ENCODE measurements around the gene ARHGEF16. TPM values are rescaled to one million over a fixed set of nuclear protein-coding genes. Genes with fewer than 3 reads are reported as not detected.

ARHGEF16 gene
- total RNA-seq, 1 donor from 2014 or later, result 4.1 TPM

GRCh38 chr1:3506041-3506440 lies 51.6 kb downstream of the ARHGEF16 start:
- peaks cover 5% of the 10 kb centered on the region for H3K9me3 Mint-ChIP-seq (ENCODE audit: unreplicated experiment)
- H3K9me3 ChIP-seq (ENCODE audit: insufficient read depth, low read depth, low read length), result no peaks in the 10 kb centered on the region
- no peak overlapping the region for H3K27ac Mint-ChIP-seq (ENCODE audit: unreplicated experiment)

GRCh38 chr1:3506943-3507342 lies 52.5 kb downstream of the ARHGEF16 start:
- no peak overlapping the region for H2AFZ ChIP-seq (ENCODE audit: low read depth, low read length)
- H4K20me1 ChIP-seq (ENCODE audit: insufficient read depth, low read length), result peaks cover 8% of the 10 kb centered on the region
- peaks cover 17% of the 10 kb centered on the region for H3K27me3 Mint-ChIP-seq (ENCODE audit: low read depth, unreplicated experiment)
- FAIRE-seq, result no peak
- H3K27ac Mint-ChIP-seq (ENCODE audit: unreplicated experiment), result no peak overlapping the region
- H3K4me3 ChIP-seq (ENCODE audit: insufficient read depth, low read depth, low read length), result no peak overlapping the region
- H3K4me1 ChIP-seq (ENCODE audit: insufficient read depth, low read length), result peaks cover 16% of the 10 kb centered on the region
- no peak for TF ChIP-seq CTCF (IDR thresholded peaks at IDR 0.05; ENCODE audit: insufficient read depth, low read depth, low read length)
- no peak overlapping the region for H3K4me2 ChIP-seq (ENCODE audit: low read length)
- H3K9me3 ChIP-seq (ENCODE audit: insufficient read depth, low read depth, low read length), result no peaks in the 10 kb centered on the region
- H3K9me3 Mint-ChIP-seq (ENCODE audit: unreplicated experiment), result peaks cover 5% of the 10 kb centered on the region
- H3K4me1 Mint-ChIP-seq (ENCODE audit: low read depth, unreplicated experiment), result no peaks in the 10 kb centered on the region
- H3K4me3 Mint-ChIP-seq (ENCODE audit: unreplicated experiment), result no peak overlapping the region
- H3K36me3 Mint-ChIP-seq (ENCODE audit: low read depth, unreplicated experiment), result peaks cover 6% of the 10 kb centered on the region
- H3K9ac ChIP-seq (ENCODE audit: low read length), result no peak overlapping the region
- H3K27me3 ChIP-seq (ENCODE audit: insufficient read depth, low read length), result no peaks in the 10 kb centered on the region
- no peaks in the 10 kb centered on the region for H3K36me3 ChIP-seq (ENCODE audit: insufficient read depth, low read length)
- no peaks in the 10 kb centered on the region for H3K79me2 ChIP-seq (ENCODE audit: insufficient read depth, low read length)
- no peak for DNase-seq (ENCODE audit: low read depth)
- H3K27ac ChIP-seq (ENCODE audit: low read depth, low read length), result no peak overlapping the region

More at GRCh38 chr1:3506041-3506440, 51.6 kb downstream of the ARHGEF16 start:
- FAIRE-seq (no peak), DNase-seq (ENCODE audit: low read depth) (no peak)
- Histone ChIP-seq H3K4me3 (ENCODE audit: insufficient read depth, low read depth, low read length) (no peak overlapping the region), H3K4me1 (ENCODE audit: insufficient read depth, low read length) (peaks cover 16% of the 10 kb centered on the region), H3K9ac (ENCODE audit: low read length) (no peak overlapping the region), H2AFZ (ENCODE audit: low read depth, low read length) (no peak overlapping the region), H4K20me1 (ENCODE audit: insufficient read depth, low read length) (peaks cover 7% of the 10 kb centered on the region), H3K36me3 (ENCODE audit: insufficient read depth, low read length) (no peaks in the 10 kb centered on the region), H3K27me3 (ENCODE audit: insufficient read depth, low read length) (no peaks in the 10 kb centered on the region), H3K4me2 (ENCODE audit: low read length) (no peak overlapping the region), H3K27ac (ENCODE audit: low read depth, low read length) (no peak overlapping the region), H3K79me2 (ENCODE audit: insufficient read depth, low read length) (no peaks in the 10 kb centered on the region)
- Mint-ChIP-seq H3K36me3 (ENCODE audit: low read depth, unreplicated experiment) (peaks cover 6% of the 10 kb centered on the region), H3K4me3 (ENCODE audit: unreplicated experiment) (no peak overlapping the region), H3K4me1 (ENCODE audit: low read depth, unreplicated experiment) (no peaks in the 10 kb centered on the region), H3K27me3 (ENCODE audit: low read depth, unreplicated experiment) (peaks cover 17% of the 10 kb centered on the region)
- TF ChIP-seq CTCF (IDR thresholded peaks at IDR 0.05; ENCODE audit: insufficient read depth, low read depth, low read length), result no peak
- no peak for TF ChIP-seq EZH2 (IDR thresholded peaks at IDR 0.05; ENCODE audit: insufficient read depth, low read length)

- DNase-seq (ENCODE audit: low read depth) (no peak), FAIRE-seq (no peak)
- Mint-ChIP-seq H3K36me3 (ENCODE audit: low read depth, unreplicated experiment) (peaks cover 9% of the 10 kb centered on the region), H3K27me3 (ENCODE audit: low read depth, unreplicated experiment) (peaks cover 17% of the 10 kb centered on the region), H3K4me1 (ENCODE audit: low read depth, unreplicated experiment) (no peaks in the 10 kb centered on the region), H3K27ac (ENCODE audit: unreplicated experiment) (no peak overlapping the region), H3K4me3 (ENCODE audit: unreplicated experiment) (no peak overlapping the region), H3K9me3 (ENCODE audit: unreplicated experiment) (peaks cover 8% of the 10 kb centered on the region)
- TF ChIP-seq CTCF (IDR thresholded peaks at IDR 0.05; ENCODE audit: insufficient read depth, low read depth, low read length) (no peak), EZH2 (IDR thresholded peaks at IDR 0.05; ENCODE audit: insufficient read depth, low read length) (no peak)
- no peak overlapping the region for H3K4me3 ChIP-seq (ENCODE audit: insufficient read depth, low read depth, low read length)
- peaks cover 8% of the 10 kb centered on the region for H4K20me1 ChIP-seq (ENCODE audit: insufficient read depth, low read length)
- no peaks in the 10 kb centered on the region for H3K9me3 ChIP-seq (ENCODE audit: insufficient read depth, low read depth, low read length)
- H3K36me3 ChIP-seq (ENCODE audit: insufficient read depth, low read length), result no peaks in the 10 kb centered on the region
- H2AFZ ChIP-seq (ENCODE audit: low read depth, low read length), result no peak overlapping the region
- no peaks in the 10 kb centered on the region for H3K79me2 ChIP-seq (ENCODE audit: insufficient read depth, low read length)
- no peak overlapping the region for H3K27ac ChIP-seq (ENCODE audit: low read depth, low read length)
- no peaks in the 10 kb centered on the region for H3K27me3 ChIP-seq (ENCODE audit: insufficient read depth, low read length)
- H3K9ac ChIP-seq (ENCODE audit: low read length), result no peak overlapping the region
- H3K4me1 ChIP-seq (ENCODE audit: insufficient read depth, low read length), result peaks cover 16% of the 10 kb centered on the region
- no peak overlapping the region for H3K4me2 ChIP-seq (ENCODE audit: low read length)
Observed at GRCh38 chr1:3507636-3508275, 53.3 kb downstream of the ARHGEF16 start.
